ENCODE data around the gene GCN1. TPM values are rescaled to one million over a fixed set of nuclear protein-coding genes. Genes with fewer than 3 reads are reported as not detected.

GCN1 gene
- 79.1 and 101 TPM in 2 replicates for total RNA-seq
- 30.1 and 38.3 TPM in 2 replicates for polyA plus RNA-seq
- polyA plus RNA-seq (2011; cell fraction: cytosol; rRNA removed): 27.7 and 31.9 TPM in 2 replicates
- polyA plus RNA-seq (2011; cell fraction: nucleus; rRNA removed): 308 and 543 TPM in 2 replicates
- 52.5 and 53.9 TPM in 2 replicates for polyA plus RNA-seq (2012)
- polyA minus RNA-seq: 134 and 148 TPM in 2 replicates
- 86.0 TPM for polyA minus RNA-seq (2011; cell fraction: cytosol; rRNA and poly(A)+ RNA removed)
- 132 and 142 TPM in 2 replicates for polyA minus RNA-seq (2011; cell fraction: nucleus; rRNA and poly(A)+ RNA removed)
- Bru-seq, nascent RNA: percentile 73 among the genes with signal in this experiment
- BruChase-seq, experiment 1, labeled RNA remaining after a 6-hour chase: percentile 87 among the genes with signal in this experiment
- BruChase-seq, experiment 2, labeled RNA remaining after a 2-hour chase: percentile 83 among the genes with signal in this experiment
- long read RNA-seq, full-length matches to known transcripts: 4 of 42 reads
- long read RNA-seq, partial matches to known transcripts: 31 of 42 reads
- long read RNA-seq, other reads (novel, unspliced or antisense): 7 of 42 reads

GRCh38 chr12:120194534-120195395, at the start of gene GCN1:
GCN1 (minus strand) TSS chr12:120194715; CDS start chr12:120194697, 18 bp downstream.
- TF ChIP-seq EZH2 (IDR thresholded peaks at IDR 0.05; ENCODE audit: borderline replicate concordance, low read depth, low read length, severe bottlenecking): no peak
- TF ChIP-seq MAX (IDR thresholded peaks at IDR 0.05; ENCODE audit: insufficient read depth, insufficient read length): peak; percentile 37
- TF ChIP-seq POLR2AphosphoS5 (IDR thresholded peaks at IDR 0.05; ENCODE audit: insufficient read depth, low read depth, low read length): peak; percentile 80
- TF ChIP-seq POLR2A (IDR thresholded peaks at IDR 0.05; ENCODE audit: low read depth, low read length): peak; percentile 59
- TF ChIP-seq MYC (IDR thresholded peaks at IDR 0.05; ENCODE audit: low read depth, low read length): peak; percentile 94
- TF ChIP-seq CTCF (IDR thresholded peaks at IDR 0.05; ENCODE audit: extremely low read depth in 1 of 2, insufficient read depth in 1 of 2, low read depth in 1 of 2, low read length in 2 of 2): no peak
- TF ChIP-seq GATA2 (IDR thresholded peaks at IDR 0.05; ENCODE audit: insufficient read depth, insufficient read length, low read depth, low read length): no peak
- TF ChIP-seq JUN (IDR thresholded peaks at IDR 0.05; ENCODE audit: borderline replicate concordance, insufficient read depth, insufficient read length, low read depth): peak; percentile 15
- peak; percentile 66 for TF ChIP-seq FOS (IDR thresholded peaks at IDR 0.05; ENCODE audit: borderline replicate concordance, insufficient read depth, low read length)
- Histone ChIP-seq H2AFZ (ENCODE audit: low read depth, low read length) (peak within 1 kb of the TSS; percentile 40), H3K9me1 (replicated peaks; ENCODE audit: control insufficient read depth, extremely low read depth, insufficient read depth, low read length) (no peaks in the 10 kb centered on the region), H4K20me1 (replicated peaks; ENCODE audit: control insufficient read depth, extremely low read depth, insufficient read depth, low read length) (peaks cover 6% of the 10 kb centered on the region), H3K79me2 (ENCODE audit: control insufficient read depth, insufficient read depth, low read length) (peaks cover 67% of the 10 kb centered on the region), H3K4me2 (ENCODE audit: insufficient read depth, low read length) (peak within 1 kb of the TSS; percentile 80), H3K27ac (ENCODE audit: insufficient read depth, low read depth, low read length) (peak within 1 kb of the TSS; percentile 74), H3K9me3 (replicated peaks; ENCODE audit: control insufficient read depth, insufficient read depth, low read length) (no peaks in the 10 kb centered on the region), H3K4me3 (replicated peaks in 1 of 3; ENCODE audit: insufficient read depth in 1 of 3, low read depth in 1 of 3, low read length in 3 of 3) (peak within 1 kb of the TSS; percentile 22 to 76 (median 67)), H3K9ac (replicated peaks; ENCODE audit: extremely low read depth, insufficient read depth, low read length) (peak within 1 kb of the TSS; percentile 62), H3K27me3 (ENCODE audit: control insufficient read depth in 2 of 2, insufficient read depth in 2 of 2, low read length in 2 of 2) (no peaks in the 10 kb centered on the region), H3K36me3 (ENCODE audit: control insufficient read depth in 2 of 2, extremely low read depth in 1 of 2, insufficient read depth in 2 of 2, low read length in 2 of 2) (peaks cover 19 to 24% of the 10 kb centered on the region in 2 experiments), H3K4me1 (ENCODE audit: control insufficient read depth, extremely low read depth, insufficient read depth, low read length) (peaks cover 48% of the 10 kb centered on the region)
- intact Hi-C loops (cut with micrococcal nuclease) (no loop called here), dilution Hi-C loops (cut with MboI; ENCODE audit: extremely low pct_ligation_motif_present, low sequenced_read_pairs) (no loop called here)
- BruUV-seq (replicated peaks): TSS peak; percentile 89
- DNase-seq (ENCODE audit: low read depth, low spot score) (peak; percentile 85), FAIRE-seq (peak; percentile 90)
- ChIA-PET POLR2A (interaction anchor here (4.3 kb wide), 1 partner anchor 97 kb away, joined by 18 read pairs; the partner anchor contains the start of gene RNU4-2), CTCF (interaction anchor here (2.3 kb wide), 1 partner anchor 34 kb away, joined by 7 read pairs; no protein-coding TSS in a partner anchor)

Data from endothelial cell of umbilical vein (primary cell).